Right atrium auricular region (tissue), 2 donors: Measurements from ENCODE around the gene CCDC154. TPM values are rescaled to one million over a fixed set of nuclear protein-coding genes. Genes with fewer than 3 reads are reported as not detected.

Experiments used
- DNase-seq: peaks from one replicate; pipeline ENCODE4 v3.0.0-alpha.2; 2019; ENCODE audit warnings: low spot score
- H3K27ac ChIP-seq, 2 donors: fragments of 200-600 bp; sonication (generic); 1 replicate in 1 of 2; 2 replicates in 1 of 2; pipeline ENCODE4 v1.5.1; 2016 to 2019
- H3K27me3 ChIP-seq, 2 donors: fragments of 200-600 bp; sonication (generic); one replicate each; pipeline versions ENCODE4 v1.5.1 to v1.6.0; 2017 to 2019
- H3K36me3 ChIP-seq: fragments of 200-600 bp; sonication (generic); one replicate; pipeline ENCODE4 v1.5.1; 2016
- H3K4me1 ChIP-seq, 2 donors: fragments of 200-600 bp; sonication (generic); one replicate each; pipeline versions ENCODE4 v1.5.1 to v1.6.0; 2017 to 2019
- H3K4me3 ChIP-seq, 2 donors: fragments of 200-600 bp; sonication (generic); 1 replicate in 1 of 2; 2 replicates in 1 of 2; pipeline ENCODE4 v1.5.1; 2017 to 2019; ENCODE audit warnings: mild to moderate bottlenecking in 1 of 2, moderate library complexity in 1 of 2
- H3K9me3 ChIP-seq, 2 donors: fragments of 200-600 bp; sonication (generic); one replicate each; pipeline ENCODE4 v1.5.1; 2019
- total RNA-seq, 2 donors: library from RNA; depleted of rRNA; stranded (reverse); fragments of >200 nt; gene quantifications; one replicate each; pipeline ENCODE4 v1.1.0, GENCODE V29; 2016
- TF ChIP-seq, protein P1 (sequence below), 2 donors: fragments of 200-600 bp; sonication (generic); IDR thresholded peaks; one replicate each; pipeline ENCODE4 v1.5.1; 2019; ENCODE audit warnings: antibody characterized with exemption in 2 of 2

Gene CCDC154
- total RNA-seq, 2 donors from 2014 or later, result not detected

DNA sequence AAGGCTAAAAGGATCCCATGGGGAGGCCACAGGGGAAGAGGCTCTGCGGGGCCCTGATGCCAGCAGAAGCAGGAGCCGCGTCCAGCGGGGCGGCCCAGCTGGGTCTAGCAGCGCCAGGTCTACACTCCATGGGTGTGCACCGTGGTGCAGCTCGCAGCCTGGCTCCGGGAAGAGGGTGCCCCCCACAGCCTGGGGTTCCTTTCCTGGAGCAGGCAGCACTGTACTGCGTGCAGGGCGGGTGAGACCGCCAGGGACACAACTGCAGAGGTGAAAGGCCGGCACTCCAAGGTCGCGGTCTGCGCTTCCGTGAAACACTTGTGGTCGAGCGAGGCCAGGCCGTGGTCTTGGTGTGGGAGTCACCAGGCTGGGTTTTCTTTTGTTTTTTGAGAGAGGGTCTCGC lies 6.5 kb upstream of the CCDC154 start:
- Histone ChIP-seq H3K4me1 (no peaks in the 10 kb centered on the region), H3K4me3 (no peak overlapping the region), H3K27ac (no peak overlapping the region), H3K36me3 (peaks cover 88% of the 10 kb centered on the region), H3K27me3 (no peaks in the 10 kb centered on the region), H3K9me3 (no peaks in the 10 kb centered on the region)
- TF ChIP-seq, protein P1, sequence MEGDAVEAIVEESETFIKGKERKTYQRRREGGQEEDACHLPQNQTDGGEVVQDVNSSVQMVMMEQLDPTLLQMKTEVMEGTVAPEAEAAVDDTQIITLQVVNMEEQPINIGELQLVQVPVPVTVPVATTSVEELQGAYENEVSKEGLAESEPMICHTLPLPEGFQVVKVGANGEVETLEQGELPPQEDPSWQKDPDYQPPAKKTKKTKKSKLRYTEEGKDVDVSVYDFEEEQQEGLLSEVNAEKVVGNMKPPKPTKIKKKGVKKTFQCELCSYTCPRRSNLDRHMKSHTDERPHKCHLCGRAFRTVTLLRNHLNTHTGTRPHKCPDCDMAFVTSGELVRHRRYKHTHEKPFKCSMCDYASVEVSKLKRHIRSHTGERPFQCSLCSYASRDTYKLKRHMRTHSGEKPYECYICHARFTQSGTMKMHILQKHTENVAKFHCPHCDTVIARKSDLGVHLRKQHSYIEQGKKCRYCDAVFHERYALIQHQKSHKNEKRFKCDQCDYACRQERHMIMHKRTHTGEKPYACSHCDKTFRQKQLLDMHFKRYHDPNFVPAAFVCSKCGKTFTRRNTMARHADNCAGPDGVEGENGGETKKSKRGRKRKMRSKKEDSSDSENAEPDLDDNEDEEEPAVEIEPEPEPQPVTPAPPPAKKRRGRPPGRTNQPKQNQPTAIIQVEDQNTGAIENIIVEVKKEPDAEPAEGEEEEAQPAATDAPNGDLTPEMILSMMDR (IDR thresholded peaks at IDR 0.05), result no peak
- no peak for DNase-seq

DNA sequence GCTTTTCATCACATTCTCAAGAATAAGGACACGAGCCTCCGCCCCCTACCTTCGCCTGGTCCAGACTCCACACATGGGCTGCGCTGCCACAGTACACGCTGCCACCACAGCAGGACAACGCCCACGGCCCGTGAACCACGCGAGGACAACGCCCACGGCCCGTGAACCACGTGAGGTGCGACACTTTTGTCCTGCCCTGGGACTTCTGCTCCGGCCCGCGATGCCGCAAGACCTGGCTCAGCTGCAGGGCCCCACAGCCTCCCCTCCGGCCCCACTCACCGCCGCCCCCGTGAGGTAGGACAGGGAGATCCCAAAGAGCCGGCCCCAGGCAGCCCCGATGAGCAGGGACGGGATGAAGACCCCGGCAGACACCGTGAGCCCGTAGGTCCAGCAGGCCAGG lies 5.9 kb upstream of the CCDC154 start:
- Histone ChIP-seq H3K36me3 (peaks cover 86% of the 10 kb centered on the region), H3K27ac (no peak overlapping the region), H3K9me3 (no peaks in the 10 kb centered on the region), H3K4me3 (no peak overlapping the region), H3K27me3 (no peaks in the 10 kb centered on the region), H3K4me1 (no peaks in the 10 kb centered on the region)
- TF ChIP-seq, protein P1 (IDR thresholded peaks at IDR 0.05), result no peak
- no peak for DNase-seq

DNA sequence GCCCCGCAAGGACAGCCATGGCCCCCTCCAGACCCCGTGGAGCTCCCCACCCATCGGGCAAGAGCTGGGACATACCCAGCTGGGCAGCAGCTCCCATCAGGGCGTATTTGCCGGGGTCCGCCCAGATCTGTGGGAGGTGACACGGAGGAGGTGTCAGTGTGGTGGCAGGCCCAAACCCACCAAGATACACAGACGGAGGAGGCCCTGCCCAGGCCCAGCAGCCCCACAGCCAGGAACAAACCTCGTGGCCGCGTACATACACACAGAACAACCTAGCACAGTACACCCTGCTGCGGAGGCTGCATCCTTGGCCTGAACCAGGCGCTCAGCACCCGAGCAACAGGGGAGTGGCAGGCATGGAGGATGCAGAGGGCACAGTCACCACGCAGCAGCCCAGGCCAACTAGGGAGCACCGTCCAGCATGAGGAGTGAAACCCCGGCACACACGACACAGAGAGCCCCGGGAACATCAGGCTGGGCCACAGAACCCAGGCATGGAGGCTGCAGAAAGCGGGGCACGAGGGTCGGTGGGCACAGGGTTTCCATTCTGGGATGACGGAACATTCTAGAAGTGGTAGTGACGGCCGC lies 4.9 kb upstream of the CCDC154 start:
- H3K27ac ChIP-seq, result no peak overlapping the region
- H3K36me3 ChIP-seq, result peaks cover 77% of the 10 kb centered on the region
- H3K4me3 ChIP-seq, result no peak overlapping the region
- TF ChIP-seq, protein P1 (IDR thresholded peaks at IDR 0.05), result no peak
- H3K4me1 ChIP-seq, result no peaks in the 10 kb centered on the region
- DNase-seq, result no peak
- H3K9me3 ChIP-seq, result no peaks in the 10 kb centered on the region
- no peaks in the 10 kb centered on the region for H3K27me3 ChIP-seq

DNA sequence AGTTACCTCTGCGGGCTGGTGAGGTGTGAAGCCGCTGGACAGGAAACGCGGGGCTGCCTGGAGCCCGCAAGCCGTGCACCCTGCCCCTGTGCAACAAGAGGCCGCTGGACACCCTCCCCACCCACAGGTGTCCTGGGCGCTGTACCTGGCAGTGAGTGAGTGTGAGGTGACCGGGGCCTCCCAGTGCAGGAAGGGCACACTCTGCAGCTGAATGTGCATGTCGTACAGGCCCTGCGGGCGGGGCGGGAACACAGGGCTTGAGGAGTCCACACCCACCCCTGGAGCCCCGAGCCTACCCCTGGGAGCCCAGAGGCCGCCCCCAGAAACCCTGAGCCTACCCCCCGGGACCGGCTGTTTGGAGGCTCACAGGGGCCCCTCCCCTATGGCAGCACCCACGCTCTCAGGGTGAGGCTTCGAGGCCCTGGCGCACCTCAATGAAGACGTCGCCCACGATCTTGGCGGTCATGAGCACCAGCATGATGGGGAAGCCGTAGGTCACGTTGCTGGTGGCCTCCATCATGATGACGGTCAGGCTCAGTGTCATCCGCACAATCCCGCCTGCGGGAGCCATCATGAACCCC lies 4.3 kb upstream of the CCDC154 start:
- Histone ChIP-seq H3K36me3 (peaks cover 70% of the 10 kb centered on the region), H3K4me1 (no peaks in the 10 kb centered on the region), H3K27ac (no peak overlapping the region), H3K4me3 (no peak overlapping the region), H3K27me3 (no peaks in the 10 kb centered on the region), H3K9me3 (no peaks in the 10 kb centered on the region)
- DNase-seq, result no peak
- TF ChIP-seq, protein P1 (IDR thresholded peaks at IDR 0.05), result no peak

DNA sequence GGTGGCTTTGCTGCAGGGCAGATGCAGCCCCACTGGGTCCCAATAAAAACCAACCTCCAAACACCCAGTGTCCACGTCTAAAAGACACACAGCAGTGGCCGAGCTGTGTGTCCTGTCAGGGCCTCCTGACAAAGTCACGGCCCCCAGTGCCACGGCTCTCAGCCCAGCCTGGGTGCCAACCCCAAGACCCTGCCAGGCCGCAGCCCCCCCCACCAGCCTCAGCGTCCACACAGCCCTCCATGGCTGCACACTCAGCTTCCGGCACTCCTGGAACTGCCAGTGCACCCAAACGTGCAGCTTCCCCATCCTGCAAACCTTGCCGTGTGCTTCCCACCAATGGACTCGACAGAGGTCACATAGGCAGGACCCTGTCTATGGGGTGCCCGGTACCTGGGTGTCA lies 3.6 kb upstream of the CCDC154 start:
- Histone ChIP-seq H3K27ac (no peak overlapping the region), H3K27me3 (no peaks in the 10 kb centered on the region), H3K9me3 (no peaks in the 10 kb centered on the region), H3K36me3 (peaks cover 64% of the 10 kb centered on the region), H3K4me1 (no peaks in the 10 kb centered on the region), H3K4me3 (no peak overlapping the region)
- DNase-seq, result no peak
- TF ChIP-seq, protein P1 (IDR thresholded peaks at IDR 0.05), result no peak
